ENCODE results near the gene ATP5PF.
"Not testable (repeated sequence)": the region's sequence is repeated elsewhere in the genome, so short reads cannot be mapped to it uniquely, and the experiment has no call there.

ATP5PF gene

GRCh38 chr21:25722631-25723030 is 12.1 kb downstream of the ATP5PF start:
- DNase-seq (ENCODE audit: low read depth), result no peak

- no peak for DNase-seq (ENCODE audit: low read depth)
These were observed 12.7 kb downstream of the ATP5PF start for GRCh38 chr21:25721987-25722386.

DNA sequence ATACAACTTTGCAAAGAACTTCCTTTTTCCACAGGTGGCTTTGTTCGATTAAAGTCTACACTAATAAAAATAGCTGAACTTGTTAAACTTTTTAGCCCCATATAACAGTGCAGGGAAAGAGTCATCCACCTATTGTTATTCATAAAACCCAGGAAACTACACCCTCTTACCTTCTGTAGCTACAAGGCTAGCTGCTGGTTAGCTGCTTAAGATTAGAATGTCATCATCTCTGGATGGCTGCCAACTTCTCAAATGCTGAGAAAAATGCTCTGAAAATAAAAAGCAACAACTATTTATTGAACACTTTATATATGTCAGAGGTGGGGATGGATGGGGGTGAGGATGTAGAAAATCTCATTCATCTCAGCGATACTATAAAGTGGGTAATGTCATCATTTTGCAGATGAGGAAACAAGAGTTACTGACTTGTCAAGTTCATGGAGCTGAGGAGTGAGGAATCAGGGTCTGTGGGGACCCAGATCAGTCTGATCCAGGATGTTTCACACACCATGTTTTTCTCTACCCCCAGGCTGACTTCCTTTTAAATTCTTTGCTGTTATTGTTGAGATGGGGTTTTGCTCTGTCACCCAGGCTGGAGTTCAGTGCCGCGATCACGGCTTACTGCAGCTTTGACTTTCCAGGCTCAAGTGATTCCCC is 17.1 kb downstream of the ATP5PF start:
- DNase-seq (ENCODE audit: low read depth), result no peak

GRCh38 chr21:25714066-25714465 is 20.6 kb downstream of the ATP5PF start:
- DNase-seq (ENCODE audit: low read depth), result not testable (repeated sequence)

DNA sequence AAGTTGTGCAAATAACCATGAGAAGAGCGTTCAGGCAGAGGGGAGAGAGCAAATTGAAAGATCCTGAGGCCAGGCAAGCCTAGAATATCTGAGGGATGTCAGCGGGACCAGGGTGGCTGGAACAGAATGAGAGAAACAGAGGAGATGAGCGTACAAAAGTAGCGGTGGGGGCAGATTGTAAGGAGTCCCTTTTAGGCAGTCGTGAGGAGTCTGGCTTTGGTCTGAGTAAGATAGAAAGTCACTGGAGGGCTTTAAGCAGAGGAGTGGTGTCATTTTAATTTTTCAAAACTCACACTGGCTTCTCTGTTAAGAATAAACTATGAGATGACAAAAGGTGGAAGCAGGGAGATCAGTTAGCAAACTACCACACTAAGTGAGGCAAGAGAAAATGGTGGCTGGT is 24.2 kb downstream of the ATP5PF start:
- DNase-seq (ENCODE audit: low read depth), result no peak

DNA sequence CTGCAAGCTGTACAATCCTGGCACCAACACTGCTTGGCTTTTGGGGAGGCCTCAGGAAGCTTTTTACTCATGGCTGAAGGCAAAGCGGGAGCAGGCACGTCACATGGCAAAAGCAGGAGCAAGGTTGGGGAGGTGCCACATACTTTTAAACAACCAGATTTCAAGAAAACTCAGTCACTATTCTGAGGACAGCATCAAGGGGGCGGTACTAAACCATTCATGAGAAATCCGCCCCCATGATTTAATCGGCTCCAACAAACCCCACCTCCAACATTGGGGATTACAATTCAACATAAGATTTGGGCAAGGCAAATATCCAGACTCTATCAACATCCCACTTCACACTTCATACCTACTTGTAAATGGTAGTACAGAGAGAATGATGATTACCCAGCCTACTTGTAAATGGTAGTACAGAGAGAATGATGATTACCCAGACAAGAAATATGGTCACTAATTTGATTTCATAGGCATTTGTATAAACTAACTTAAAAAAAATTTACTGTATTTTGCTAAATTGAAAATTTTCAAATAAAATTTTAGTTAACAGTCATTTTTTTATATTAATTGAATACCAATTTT is 24.9 kb downstream of the ATP5PF start:
- no peak for DNase-seq (ENCODE audit: low read depth)

- peak; percentile 22 for DNase-seq (ENCODE audit: low read depth)
These were observed 26.1 kb downstream of the ATP5PF start for GRCh38 chr21:25708467-25709065.

DNA sequence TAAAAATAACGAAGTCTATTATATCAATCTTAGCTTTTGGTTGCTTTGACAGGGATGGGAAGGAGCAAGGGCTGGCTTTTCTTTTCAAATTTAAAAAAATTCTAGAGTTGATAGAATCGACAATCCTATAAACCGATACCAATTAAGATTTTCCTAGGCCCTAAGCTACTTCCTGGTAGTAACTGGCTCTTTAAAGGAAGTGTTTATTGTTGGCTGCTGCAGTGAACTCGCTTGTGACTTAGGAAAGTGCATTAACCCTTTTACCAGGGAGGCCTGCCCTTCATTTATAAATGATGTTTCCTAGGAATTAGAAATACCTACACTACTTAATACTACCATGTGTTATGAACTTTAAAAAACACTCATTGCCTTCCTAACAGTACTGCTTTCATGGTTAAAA is 33.2 kb downstream of the ATP5PF start:
- DNase-seq (ENCODE audit: low read depth), result no peak

GRCh38 chr21:25700741-25701140 is 34.0 kb downstream of the ATP5PF start:
- no peak for DNase-seq (ENCODE audit: low read depth)

DNA sequence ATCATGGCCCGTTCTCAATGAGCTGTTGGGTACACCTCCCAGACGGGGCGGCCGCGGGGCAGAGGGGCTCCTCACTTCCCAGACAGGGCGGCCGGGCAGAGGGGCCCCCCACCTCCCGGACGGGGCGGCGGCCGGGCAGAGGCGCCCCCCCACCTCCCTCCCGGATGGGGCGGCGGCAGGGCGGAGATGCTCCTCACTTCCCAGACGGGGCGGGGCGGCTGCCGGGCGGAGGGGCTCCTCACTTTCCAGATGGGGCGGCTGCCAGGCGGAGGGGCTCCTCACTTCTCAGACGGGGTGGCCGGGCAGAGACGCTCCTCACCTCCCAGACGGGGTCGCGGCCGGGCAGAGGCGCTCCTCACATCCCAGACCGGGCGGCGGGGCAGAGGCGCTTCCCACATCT is 39.2 kb downstream of the ATP5PF start:
- DNase-seq (ENCODE audit: low read depth), result not testable (repeated sequence)

GRCh38 chr21:25691976-25692375 is 42.7 kb downstream of the ATP5PF start:
- no peak for DNase-seq (ENCODE audit: low read depth)

DNA sequence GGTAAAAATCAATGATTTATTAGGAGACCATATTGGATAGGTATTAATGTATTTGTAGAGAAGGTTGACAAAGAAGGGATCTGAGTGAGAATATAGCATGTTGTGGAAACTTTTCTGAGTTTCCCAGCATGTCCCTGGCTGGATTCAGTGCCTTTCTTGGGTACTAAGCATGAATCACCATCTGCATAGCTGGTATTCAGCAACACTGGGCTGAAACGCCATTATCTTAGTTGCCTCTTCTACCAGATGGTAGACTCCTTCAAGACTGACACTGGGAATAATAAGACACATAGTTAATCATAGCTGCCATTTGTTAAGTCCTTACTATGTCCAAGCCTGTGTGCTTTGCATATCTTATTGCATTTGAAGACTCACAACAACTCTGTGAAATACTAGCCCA is 45.5 kb downstream of the ATP5PF start:
- no peak for DNase-seq (ENCODE audit: low read depth)

DNA sequence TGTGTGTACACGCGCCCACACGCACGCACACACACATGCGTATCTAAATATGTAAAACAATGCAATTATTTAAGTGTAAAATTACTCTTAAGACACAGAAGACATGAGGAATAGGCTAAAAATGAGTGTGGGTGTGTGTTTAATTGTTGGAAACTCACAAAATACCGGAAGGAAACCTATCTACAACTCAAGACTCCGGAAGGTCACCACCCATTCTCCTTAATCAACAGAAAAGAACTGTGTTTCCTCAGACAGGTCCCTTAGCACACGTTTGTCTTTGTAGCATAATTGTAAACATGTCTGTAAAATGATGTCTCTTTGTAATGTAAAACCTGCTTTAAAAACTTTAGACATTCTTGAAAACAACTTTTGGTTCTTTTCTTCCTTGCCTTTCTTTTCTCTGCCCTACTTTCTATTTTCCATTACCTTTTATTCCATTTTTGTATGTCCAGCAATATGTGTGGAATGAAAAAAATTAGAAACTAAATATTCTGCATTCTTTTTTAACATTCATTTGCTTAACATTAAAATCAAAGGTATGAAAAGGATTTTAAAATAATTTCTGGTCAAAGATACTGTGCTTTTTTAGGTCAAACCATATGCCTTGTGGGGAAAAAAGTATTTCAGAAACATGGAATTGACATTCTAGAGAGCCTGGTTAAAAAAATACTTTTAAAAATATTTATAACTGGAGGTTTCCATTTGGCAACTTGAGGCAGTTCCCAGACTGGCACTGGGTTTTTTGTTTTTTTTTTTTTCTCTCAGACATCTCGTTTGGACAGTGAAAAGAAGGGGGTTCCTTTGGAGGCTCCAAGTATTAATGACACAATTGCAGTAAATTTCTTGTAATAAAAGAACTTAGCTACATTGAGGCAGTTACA is 46.2 kb downstream of the ATP5PF start:
- no peak for DNase-seq (ENCODE audit: low read depth)

- no peak for DNase-seq (ENCODE audit: low read depth)
These were observed 46.9 kb downstream of the ATP5PF start for GRCh38 chr21:25687787-25688186.

DNA sequence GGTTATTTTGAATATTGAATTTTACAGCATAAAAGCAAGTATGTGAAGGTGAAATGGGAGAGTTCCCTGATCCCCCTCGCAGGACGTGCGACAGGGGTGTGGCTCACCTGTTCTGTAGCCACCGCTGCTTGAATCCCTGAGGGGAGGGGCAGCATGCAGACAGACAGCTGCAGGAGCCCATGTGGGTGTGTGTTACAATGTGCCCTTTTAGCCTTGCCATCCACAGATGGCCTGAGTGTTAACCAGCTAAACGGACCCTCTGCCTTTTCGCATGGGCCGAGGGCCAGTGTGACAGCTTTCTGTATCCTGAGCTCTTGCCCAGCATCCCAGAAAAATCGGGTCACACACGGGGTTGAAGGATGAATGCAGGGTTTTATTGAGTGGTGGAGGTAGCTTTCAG is 52.3 kb downstream of the ATP5PF start:
- DNase-seq (ENCODE audit: low read depth), result no peak

DNA sequence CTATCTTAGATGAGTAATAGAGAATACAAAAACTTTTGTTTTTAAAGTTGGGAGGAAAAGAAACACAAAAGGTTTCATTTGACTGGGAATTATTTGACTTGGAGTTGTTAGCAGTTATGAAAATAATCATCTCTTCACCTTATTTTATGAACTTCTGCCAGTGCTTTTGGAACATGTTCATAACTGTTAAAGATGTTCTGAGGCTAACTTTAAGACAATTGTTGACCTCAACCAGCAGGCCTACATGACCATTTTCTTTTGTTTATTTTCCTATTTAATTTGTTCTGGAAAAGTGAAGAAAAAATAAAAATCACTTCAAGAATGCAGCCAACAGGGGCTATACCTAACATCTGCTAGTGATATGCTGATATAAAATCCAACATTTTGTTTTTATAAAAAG is 58.3 kb downstream of the ATP5PF start:
- no peak for DNase-seq (ENCODE audit: low read depth)

All from T follicular helper cell (primary cell).